A549 (cell line): ENCODE measurements around the gene SKP1.

Experiments
- CEBPB ChIP-seq, 2 experiments: fragments of >200 bp in 1 of 2; sonication (Bioruptor Twin) in 1 of 2; formaldehyde crosslinking in 1 of 2; IDR thresholded peaks; 2 replicates each; pipeline ENCODE4 v1.6.1; 2012 to 2016
- CTCF ChIP-seq: fragments of >200 bp; sonication (Bioruptor Twin); formaldehyde crosslinking; IDR thresholded peaks from 3 replicates; pipeline ENCODE4 v1.5.1; 2016
- HOXB5 ChIP-seq: fragments of 250-450 bp; sonication (Bioruptor Pico); IDR thresholded peaks from 2 replicates; pipeline ENCODE4 v1.5.0; 2020; ENCODE audit warnings: mild to moderate bottlenecking, moderate library complexity
- JUN ChIP-seq, 2 experiments: fragments of >200 bp; sonication (Bioruptor Twin); formaldehyde crosslinking; IDR thresholded peaks; 2 replicates in 1 of 2; 3 replicates in 1 of 2; pipeline ENCODE4 v1.6.1; 2016 to 2017
- REST ChIP-seq: fragments of 200-600 bp; sonication (generic); IDR thresholded peaks from 2 replicates; pipeline ENCODE4 v1.6.1; 2016; ENCODE audit warnings: antibody characterized with exemption, mild to moderate bottlenecking, moderate library complexity
- RNF2 ChIP-seq: fragments of 200-600 bp; sonication (generic); IDR thresholded peaks from 2 replicates; pipeline ENCODE4 v1.6.1; 2016; ENCODE audit warnings: low read depth, mild to moderate bottlenecking, antibody characterized with exemption, moderate library complexity, borderline replicate concordance

GRCh38 chr5:134188092-134188491 is 11.3 kb upstream of the SKP1 start:
- no peak for TF ChIP-seq JUN (IDR thresholded peaks at IDR 0.05)
- TF ChIP-seq CTCF, result no peak
- no peak for TF ChIP-seq REST
- no peak for TF ChIP-seq RNF2
- no peak for TF ChIP-seq CEBPB (IDR thresholded peaks at IDR 0.05)
- TF ChIP-seq HOXB5 (CRISPR knock-in tag), result no peak
